Measurements from ENCODE around the gene ADAM15.

ADAM15 gene

GRCh38 chr1:155016231-155016831 is 34.8 kb upstream of the ADAM15 start:
- no peaks in the 10 kb centered on the region for H3K79me2 ChIP-seq (ENCODE audit: control insufficient read depth, low read length)
- peaks cover 71% of the 10 kb centered on the region for H3K4me1 ChIP-seq (ENCODE audit: control insufficient read depth, low read length)
- TF ChIP-seq EZH2phosphoT487 (IDR thresholded peaks at IDR 0.05; ENCODE audit: borderline replicate concordance, low read length) (no peak), CTCF (IDR thresholded peaks at IDR 0.05; ENCODE audit: low read depth, low read length, poor library complexity, severe bottlenecking) (no peak)
- H3K4me3 ChIP-seq (ENCODE audit: low read length) = peak overlapping the region; percentile 14
- H3K4me2 ChIP-seq (ENCODE audit: low read length) = peak overlapping the region; percentile 90
- no peaks in the 10 kb centered on the region for H4K20me1 ChIP-seq (ENCODE audit: control insufficient read depth, insufficient read depth, low read depth, low read length)
- no peaks in the 10 kb centered on the region for H3K9me2 ChIP-seq (replicated peaks; ENCODE audit: control insufficient read depth, low read length)
- no peaks in the 10 kb centered on the region for H3K27me3 ChIP-seq (ENCODE audit: control insufficient read depth, low read length)
- peaks cover 25% of the 10 kb centered on the region for H3F3A ChIP-seq (ENCODE audit: control insufficient read depth, insufficient read depth)
- peaks cover 24% of the 10 kb centered on the region for H3K36me3 ChIP-seq (ENCODE audit: control insufficient read depth, low read length)
- H3K27ac ChIP-seq (ENCODE audit: low read depth, low read length) = peak overlapping the region; percentile 66
- H3K9me3 ChIP-seq (ENCODE audit: control insufficient read depth, insufficient read depth, low read length) = no peaks in the 10 kb centered on the region

GRCh38 chr1:155017041-155017945 is 33.8 kb upstream of the ADAM15 start:
- H4K20me1 ChIP-seq (ENCODE audit: control insufficient read depth, insufficient read depth, low read depth, low read length) = no peaks in the 10 kb centered on the region
- H3K27me3 ChIP-seq (ENCODE audit: control insufficient read depth, low read length) = no peaks in the 10 kb centered on the region
- H3K36me3 ChIP-seq (ENCODE audit: control insufficient read depth, low read length) = peaks cover 24% of the 10 kb centered on the region
- H3K27ac ChIP-seq (ENCODE audit: low read depth, low read length) = peak overlapping the region; percentile 66
- no peaks in the 10 kb centered on the region for H3K79me2 ChIP-seq (ENCODE audit: control insufficient read depth, low read length)
- no peaks in the 10 kb centered on the region for H3K9me2 ChIP-seq (replicated peaks; ENCODE audit: control insufficient read depth, low read length)
- H3K9me3 ChIP-seq (ENCODE audit: control insufficient read depth, insufficient read depth, low read length) = no peaks in the 10 kb centered on the region
- H3K4me2 ChIP-seq (ENCODE audit: low read length) = peak overlapping the region; percentile 90
- H3F3A ChIP-seq (ENCODE audit: control insufficient read depth, insufficient read depth) = peaks cover 25% of the 10 kb centered on the region
- TF ChIP-seq EZH2phosphoT487 (IDR thresholded peaks at IDR 0.05; ENCODE audit: borderline replicate concordance, low read length) = no peak
- TF ChIP-seq CTCF (IDR thresholded peaks at IDR 0.05; ENCODE audit: low read depth, low read length, poor library complexity, severe bottlenecking) = peak; percentile 100
- H3K4me1 ChIP-seq (ENCODE audit: control insufficient read depth, low read length) = peaks cover 66% of the 10 kb centered on the region
- peak overlapping the region; percentile 65 for H3K4me3 ChIP-seq (ENCODE audit: low read length)

GRCh38 chr1:155017946-155018316 is 33.2 kb upstream of the ADAM15 start:
- no peaks in the 10 kb centered on the region for H4K20me1 ChIP-seq (ENCODE audit: control insufficient read depth, insufficient read depth, low read depth, low read length)
- H3K27me3 ChIP-seq (ENCODE audit: control insufficient read depth, low read length) = 0 out of 2 replicates have a peak, but pooled peaks cover 2% of the 10 kb centered on the region
- H3K4me1 ChIP-seq (ENCODE audit: control insufficient read depth, low read length) = peaks cover 59% of the 10 kb centered on the region
- peaks cover 18% of the 10 kb centered on the region for H3F3A ChIP-seq (ENCODE audit: control insufficient read depth, insufficient read depth)
- peak overlapping the region; percentile 65 for H3K4me3 ChIP-seq (ENCODE audit: low read length)
- TF ChIP-seq EZH2phosphoT487 (IDR thresholded peaks at IDR 0.05; ENCODE audit: borderline replicate concordance, low read length) = no peak
- TF ChIP-seq CTCF (IDR thresholded peaks at IDR 0.05; ENCODE audit: low read depth, low read length, poor library complexity, severe bottlenecking) = no peak
- H3K36me3 ChIP-seq (ENCODE audit: control insufficient read depth, low read length) = peaks cover 24% of the 10 kb centered on the region
- peak overlapping the region; percentile 66 for H3K27ac ChIP-seq (ENCODE audit: low read depth, low read length)
- no peaks in the 10 kb centered on the region for H3K9me3 ChIP-seq (ENCODE audit: control insufficient read depth, insufficient read depth, low read length)
- H3K4me2 ChIP-seq (ENCODE audit: low read length) = peak overlapping the region; percentile 90
- H3K9me2 ChIP-seq (replicated peaks; ENCODE audit: control insufficient read depth, low read length) = no peaks in the 10 kb centered on the region
- H3K79me2 ChIP-seq (ENCODE audit: control insufficient read depth, low read length) = no peaks in the 10 kb centered on the region

All from DOHH2 (cell line).